Measurements from ENCODE around the gene IGSF8.

The IGSF8 gene

DNA sequence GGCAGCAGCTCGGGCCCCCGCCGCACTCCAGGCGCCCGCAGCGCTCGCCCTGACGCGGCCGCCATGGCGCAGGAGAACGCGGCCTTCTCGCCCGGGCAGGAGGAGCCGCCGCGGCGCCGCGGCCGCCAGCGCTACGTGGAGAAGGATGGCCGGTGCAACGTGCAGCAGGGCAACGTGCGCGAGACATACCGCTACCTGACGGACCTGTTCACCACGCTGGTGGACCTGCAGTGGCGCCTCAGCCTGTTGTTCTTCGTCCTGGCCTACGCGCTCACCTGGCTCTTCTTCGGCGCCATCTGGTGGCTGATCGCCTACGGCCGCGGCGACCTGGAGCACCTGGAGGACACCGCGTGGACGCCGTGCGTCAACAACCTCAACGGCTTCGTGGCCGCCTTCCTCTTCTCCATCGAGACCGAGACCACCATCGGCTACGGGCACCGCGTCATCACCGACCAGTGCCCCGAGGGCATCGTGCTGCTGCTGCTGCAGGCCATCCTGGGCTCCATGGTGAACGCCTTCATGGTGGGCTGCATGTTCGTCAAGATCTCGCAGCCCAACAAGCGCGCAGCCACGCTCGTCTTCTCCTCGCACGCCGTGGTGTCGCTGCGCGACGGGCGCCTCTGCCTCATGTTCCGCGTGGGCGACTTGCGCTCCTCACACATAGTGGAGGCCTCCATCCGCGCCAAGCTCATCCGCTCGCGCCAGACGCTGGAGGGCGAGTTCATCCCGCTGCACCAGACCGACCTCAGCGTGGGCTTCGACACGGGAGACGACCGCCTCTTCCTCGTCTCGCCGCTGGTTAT, 14.2 kb downstream of the IGSF8 start:
- no CpG with 5 or more reads among the region's 96 CpGs for WGBS, 2 donors (ENCODE audit: extremely low coverage in 2 of 2, insufficient read length in 2 of 2, insufficient replicate concordance in 1 of 2)
- Histone ChIP-seq H4K91ac (ENCODE audit: low read depth, low read length, poor library complexity) (peak overlapping the region; percentile 93), H3K9ac (ENCODE audit: low read depth, low read length, poor library complexity) (peak overlapping the region; percentile 84), H3K27ac (replicated peaks; ENCODE audit: low read length) (no peak overlapping the region), H3K27me3 (ENCODE audit: control insufficient read depth in 3 of 3, insufficient read depth in 3 of 3, low read depth in 1 of 3, low read length in 3 of 3) (peaks cover 0 to 40% (median 36%) of the 10 kb centered on the region in 3 experiments), H2AK5ac (ENCODE audit: low read depth, low read length) (peak overlapping the region; percentile 49), H2BK120ac (ENCODE audit: low read depth, low read length) (no peak overlapping the region), H3K23ac (ENCODE audit: low read depth, low read length, poor library complexity) (peak overlapping the region; percentile 19), H3K14ac (ENCODE audit: low read length) (peak overlapping the region; percentile 41), H2AFZ (ENCODE audit: low read length) (no peak overlapping the region), H3K4me2 (ENCODE audit: insufficient read depth, low read length, poor library complexity, severe bottlenecking) (peak overlapping the region; percentile 88), H3K9me3 (replicated peaks in 1 of 2; ENCODE audit: control insufficient read depth in 2 of 2, insufficient read depth in 1 of 2, low read depth in 1 of 2, low read length in 2 of 2) (no peaks in the 10 kb centered on the region), H2BK15ac (ENCODE audit: low read length) (peak overlapping the region; percentile 87), H2BK5ac (ENCODE audit: low read length) (peak overlapping the region; percentile 46), H3K36me3 (replicated peaks in 1 of 2; ENCODE audit: control insufficient read depth in 2 of 2, insufficient read depth in 2 of 2, low read length in 2 of 2) (no peaks in the 10 kb centered on the region), H3K4me1 (ENCODE audit: control insufficient read depth in 2 of 2, insufficient read depth in 1 of 2, low read depth in 1 of 2, low read length in 2 of 2) (peaks cover 3% of the 10 kb centered on the region in 2 donors), H3K79me1 (ENCODE audit: low read depth, low read length) (no peaks in the 10 kb centered on the region), H4K8ac (ENCODE audit: low read depth, low read length) (peak overlapping the region; percentile 25), H3K4ac (ENCODE audit: low read length) (peak overlapping the region; percentile 10), H2BK12ac (ENCODE audit: low read length) (peak overlapping the region; percentile 68), H3K18ac (ENCODE audit: low read length) (peak overlapping the region; percentile 98), H3K4me3 (ENCODE audit: low read length in 2 of 2) (peak overlapping the region in 1 of 2 donors; percentile 83)
- no peak for DNase-seq (ENCODE audit: low spot score)

DNA sequence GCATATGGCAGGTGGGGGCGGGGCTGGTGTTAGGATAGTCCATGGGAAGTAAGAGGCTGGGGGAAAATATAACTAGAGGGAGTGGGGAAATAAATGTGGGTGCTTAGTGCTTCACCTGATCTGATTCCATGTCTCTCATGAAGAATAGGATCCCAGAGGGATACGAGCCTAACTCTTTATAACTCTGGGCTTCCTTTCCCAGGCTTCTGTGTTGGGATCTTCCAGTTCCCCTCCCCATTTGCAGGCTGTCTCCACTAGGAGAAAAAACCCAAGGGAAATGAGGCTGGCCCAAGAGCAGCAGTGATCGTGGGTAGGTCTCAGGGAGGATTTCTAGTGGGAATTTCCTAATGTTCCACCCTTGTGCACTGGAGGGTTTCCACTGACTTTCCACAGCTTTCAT, 15.5 kb downstream of the IGSF8 start:
- Histone ChIP-seq H3K4ac (ENCODE audit: low read length) (no peak overlapping the region), H3K27me3 (ENCODE audit: control insufficient read depth in 3 of 3, insufficient read depth in 3 of 3, low read depth in 1 of 3, low read length in 3 of 3) (peaks cover 0 to 40% (median 36%) of the 10 kb centered on the region in 3 experiments), H4K91ac (ENCODE audit: low read depth, low read length, poor library complexity) (no peak overlapping the region), H3K9ac (ENCODE audit: low read depth, low read length, poor library complexity) (no peak overlapping the region), H2BK120ac (ENCODE audit: low read depth, low read length) (no peak overlapping the region), H4K8ac (ENCODE audit: low read depth, low read length) (no peak overlapping the region), H3K18ac (ENCODE audit: low read length) (no peak overlapping the region), H2BK15ac (ENCODE audit: low read length) (no peak overlapping the region), H2BK12ac (ENCODE audit: low read length) (no peak overlapping the region), H3K14ac (ENCODE audit: low read length) (no peak overlapping the region), H3K9me3 (replicated peaks in 1 of 2; ENCODE audit: control insufficient read depth in 2 of 2, insufficient read depth in 1 of 2, low read depth in 1 of 2, low read length in 2 of 2) (no peaks in the 10 kb centered on the region), H3K36me3 (replicated peaks in 1 of 2; ENCODE audit: control insufficient read depth in 2 of 2, insufficient read depth in 2 of 2, low read length in 2 of 2) (no peaks in the 10 kb centered on the region), H3K4me1 (ENCODE audit: control insufficient read depth in 2 of 2, insufficient read depth in 1 of 2, low read depth in 1 of 2, low read length in 2 of 2) (peaks cover 3% of the 10 kb centered on the region in 2 donors), H3K4me3 (ENCODE audit: low read length in 2 of 2) (no peak overlapping the region), H2AFZ (ENCODE audit: low read length) (no peak overlapping the region), H2AK5ac (ENCODE audit: low read depth, low read length) (no peak overlapping the region), H2BK5ac (ENCODE audit: low read length) (no peak overlapping the region), H3K23ac (ENCODE audit: low read depth, low read length, poor library complexity) (no peak overlapping the region), H3K79me1 (ENCODE audit: low read depth, low read length) (no peaks in the 10 kb centered on the region), H3K4me2 (ENCODE audit: insufficient read depth, low read length, poor library complexity, severe bottlenecking) (no peak overlapping the region), H3K27ac (replicated peaks; ENCODE audit: low read length) (no peak overlapping the region)
- DNase-seq (ENCODE audit: low spot score), result no peak
- WGBS, 2 donors (ENCODE audit: extremely low coverage in 2 of 2, insufficient read length in 2 of 2, insufficient replicate concordance in 1 of 2), result no CpG with 5 or more reads among the region's 3 CpGs

DNA sequence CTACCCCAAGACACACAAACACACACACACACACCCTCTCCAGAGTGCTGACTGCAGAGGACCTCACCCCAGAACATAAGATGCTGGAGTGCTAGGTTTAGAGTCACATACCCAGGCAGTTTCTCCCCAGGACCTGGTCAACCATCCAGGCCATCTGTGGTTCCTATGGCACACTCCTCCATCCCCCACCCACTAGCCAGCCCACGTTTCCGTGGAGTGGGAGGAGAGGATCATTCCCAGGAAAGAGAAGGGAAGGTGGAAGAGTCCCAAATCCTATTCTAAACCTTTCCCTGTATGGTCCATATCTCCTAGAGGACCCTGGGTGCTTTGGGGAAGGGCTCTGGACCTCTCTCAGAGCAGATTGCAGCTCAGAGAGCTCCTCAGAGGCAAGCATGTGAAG, 15.9 kb downstream of the IGSF8 start:
- no peaks in the 10 kb centered on the region for H3K36me3 ChIP-seq (replicated peaks in 1 of 2; ENCODE audit: control insufficient read depth in 2 of 2, insufficient read depth in 2 of 2, low read length in 2 of 2)
- H3K27ac ChIP-seq (replicated peaks; ENCODE audit: low read length), result no peak overlapping the region
- DNase-seq (ENCODE audit: low spot score), result no peak
- no peaks in the 10 kb centered on the region for H3K9me3 ChIP-seq (replicated peaks in 1 of 2; ENCODE audit: control insufficient read depth in 2 of 2, insufficient read depth in 1 of 2, low read depth in 1 of 2, low read length in 2 of 2)
- H3K27me3 ChIP-seq (ENCODE audit: control insufficient read depth in 3 of 3, insufficient read depth in 3 of 3, low read depth in 1 of 3, low read length in 3 of 3), result peaks cover 0 to 41% (median 39%) of the 10 kb centered on the region in 3 experiments
- no peak overlapping the region for H2BK120ac ChIP-seq (ENCODE audit: low read depth, low read length)
- no peak overlapping the region for H3K14ac ChIP-seq (ENCODE audit: low read length)
- no peak overlapping the region for H2BK12ac ChIP-seq (ENCODE audit: low read length)
- no peak overlapping the region for H4K91ac ChIP-seq (ENCODE audit: low read depth, low read length, poor library complexity)
- H2AK5ac ChIP-seq (ENCODE audit: low read depth, low read length), result no peak overlapping the region
- no CpG with 5 or more reads among the region's 2 CpGs for WGBS, 2 donors (ENCODE audit: extremely low coverage in 2 of 2, insufficient read length in 2 of 2, insufficient replicate concordance in 1 of 2)
- H3K4me2 ChIP-seq (ENCODE audit: insufficient read depth, low read length, poor library complexity, severe bottlenecking), result no peak overlapping the region
- H3K4ac ChIP-seq (ENCODE audit: low read length), result no peak overlapping the region
- H2BK5ac ChIP-seq (ENCODE audit: low read length), result no peak overlapping the region
- H2BK15ac ChIP-seq (ENCODE audit: low read length), result no peak overlapping the region
- H3K23ac ChIP-seq (ENCODE audit: low read depth, low read length, poor library complexity), result no peak overlapping the region
- no peak overlapping the region for H4K8ac ChIP-seq (ENCODE audit: low read depth, low read length)
- no peak overlapping the region for H2AFZ ChIP-seq (ENCODE audit: low read length)
- H3K79me1 ChIP-seq (ENCODE audit: low read depth, low read length), result no peaks in the 10 kb centered on the region
- H3K9ac ChIP-seq (ENCODE audit: low read depth, low read length, poor library complexity), result no peak overlapping the region
- no peak overlapping the region for H3K4me3 ChIP-seq (ENCODE audit: low read length in 2 of 2)
- H3K4me1 ChIP-seq (ENCODE audit: control insufficient read depth in 2 of 2, insufficient read depth in 1 of 2, low read depth in 1 of 2, low read length in 2 of 2), result peaks cover 3% of the 10 kb centered on the region in 2 donors
- H3K18ac ChIP-seq (ENCODE audit: low read length), result no peak overlapping the region

DNA sequence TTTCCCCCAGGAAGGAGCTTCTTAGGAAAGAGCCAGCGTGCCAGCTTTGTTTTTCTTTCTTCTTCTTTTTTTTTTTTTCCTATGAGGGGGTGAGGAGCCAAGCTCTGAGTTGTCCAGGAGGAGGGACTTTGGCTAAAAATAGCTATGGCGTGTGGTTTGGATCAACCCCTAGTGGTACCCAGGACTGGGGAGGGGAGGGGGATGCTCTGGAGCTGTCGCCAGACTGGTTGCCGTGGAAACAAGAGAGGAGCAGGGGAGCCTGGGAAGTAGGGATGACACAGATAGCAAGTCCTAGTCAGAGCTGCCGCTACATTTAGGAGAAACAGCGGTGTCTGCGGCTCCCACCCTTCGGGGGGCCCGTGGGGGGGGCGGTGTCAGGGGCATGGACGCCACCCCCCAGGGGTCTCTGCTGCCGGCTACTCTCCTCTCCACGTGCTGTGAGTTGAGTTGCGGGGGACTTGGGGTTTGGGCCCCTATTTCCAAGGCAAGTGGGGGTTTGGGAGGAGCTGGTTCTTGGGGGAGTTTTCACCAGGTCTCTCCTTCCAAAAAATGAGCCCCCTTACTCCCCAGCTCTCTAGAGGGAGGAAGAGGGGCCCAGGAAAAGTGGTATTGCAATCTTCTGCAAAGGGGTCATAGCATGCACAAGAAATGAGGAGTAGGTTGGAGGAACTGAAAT, 17.0 kb downstream of the IGSF8 start, which contains the start of gene KCNJ9:
TSS of gene KCNJ9 (plus strand) at position 278 of the 676 bp plus-strand sequence. CDS start 2,493 bp downstream, outside the sequence.
- H2BK15ac ChIP-seq (ENCODE audit: low read length), result no peak within 1 kb of the TSS
- peaks cover 3% of the 10 kb centered on the region in 2 donors for H3K4me1 ChIP-seq (ENCODE audit: control insufficient read depth in 2 of 2, insufficient read depth in 1 of 2, low read depth in 1 of 2, low read length in 2 of 2)
- H2BK5ac ChIP-seq (ENCODE audit: low read length), result no peak within 1 kb of the TSS
- H2AFZ ChIP-seq (ENCODE audit: low read length), result no peak within 1 kb of the TSS
- DNase-seq (ENCODE audit: low spot score), result no peak
- no peak within 1 kb of the TSS for H3K9ac ChIP-seq (ENCODE audit: low read depth, low read length, poor library complexity)
- no peak within 1 kb of the TSS for H3K4me3 ChIP-seq (ENCODE audit: low read length in 2 of 2)
- no peak within 1 kb of the TSS for H3K27ac ChIP-seq (replicated peaks; ENCODE audit: low read length)
- H2AK5ac ChIP-seq (ENCODE audit: low read depth, low read length), result no peak within 1 kb of the TSS
- no peak within 1 kb of the TSS for H3K4me2 ChIP-seq (ENCODE audit: insufficient read depth, low read length, poor library complexity, severe bottlenecking)
- no peaks in the 10 kb centered on the region for H3K9me3 ChIP-seq (replicated peaks in 1 of 2; ENCODE audit: control insufficient read depth in 2 of 2, insufficient read depth in 1 of 2, low read depth in 1 of 2, low read length in 2 of 2)
- H3K79me1 ChIP-seq (ENCODE audit: low read depth, low read length), result no peaks in the 10 kb centered on the region
- H4K91ac ChIP-seq (ENCODE audit: low read depth, low read length, poor library complexity), result no peak within 1 kb of the TSS
- H3K4ac ChIP-seq (ENCODE audit: low read length), result no peak within 1 kb of the TSS
- H4K8ac ChIP-seq (ENCODE audit: low read depth, low read length), result no peak within 1 kb of the TSS
- H2BK120ac ChIP-seq (ENCODE audit: low read depth, low read length), result no peak within 1 kb of the TSS
- WGBS, 2 donors (ENCODE audit: extremely low coverage in 2 of 2, insufficient read length in 2 of 2, insufficient replicate concordance in 1 of 2), result no CpG with 5 or more reads among the region's 14 CpGs
- H3K14ac ChIP-seq (ENCODE audit: low read length), result no peak within 1 kb of the TSS
- no peak within 1 kb of the TSS for H3K18ac ChIP-seq (ENCODE audit: low read length)
- no peaks in the 10 kb centered on the region for H3K36me3 ChIP-seq (replicated peaks in 1 of 2; ENCODE audit: control insufficient read depth in 2 of 2, insufficient read depth in 2 of 2, low read length in 2 of 2)
- no peak within 1 kb of the TSS for H2BK12ac ChIP-seq (ENCODE audit: low read length)
- no peak within 1 kb of the TSS for H3K23ac ChIP-seq (ENCODE audit: low read depth, low read length, poor library complexity)
- H3K27me3 ChIP-seq (ENCODE audit: control insufficient read depth in 3 of 3, insufficient read depth in 3 of 3, low read depth in 1 of 3, low read length in 3 of 3), result peaks cover 0 to 42% (median 39%) of the 10 kb centered on the region in 3 experiments
